ENCODE data around the gene CASP10. TPM values are rescaled to one million over a fixed set of nuclear protein-coding genes. Genes with fewer than 3 reads are reported as not detected.

Gene CASP10
- total and polyA plus RNA-seq, 11 donors, result 2.8 to 24.0 (median 5.4) TPM

DNA sequence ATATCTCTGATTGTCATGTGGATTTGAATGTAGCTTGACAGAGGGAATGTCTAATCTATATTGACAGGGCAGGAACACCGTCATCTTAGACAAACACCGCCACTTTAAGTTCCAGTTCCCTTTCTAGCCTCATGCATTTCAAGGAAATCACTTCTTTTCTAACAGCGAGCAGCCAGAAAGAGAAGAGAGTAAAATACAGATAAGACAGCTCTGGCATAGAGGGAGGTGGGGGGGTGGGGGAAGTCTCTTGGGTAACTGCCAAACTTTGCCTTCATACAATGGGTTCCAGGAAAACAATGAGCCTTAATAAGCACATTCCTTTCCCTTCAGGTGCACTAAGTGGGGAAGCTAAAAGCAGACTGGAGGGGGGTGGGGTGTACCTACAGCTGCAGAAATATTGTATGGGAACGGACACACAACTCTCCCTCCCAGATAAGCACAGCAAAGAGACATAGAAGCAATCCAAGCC, 37.2 kb downstream of the CASP10 start:
- intact Hi-C loops (cut with DNase I), result loop anchor here in 1 of 10 donors (5.0 kb wide), 1 partner anchor 33 kb away; no protein-coding TSS in a partner anchor

GRCh38 chr2:201223089-201224073, 40.4 kb downstream of the CASP10 start:
- intact Hi-C loops (cut with DNase I), result loop anchor here in 1 of 10 donors (5.0 kb wide), 1 partner anchor 36 kb away; no protein-coding TSS in a partner anchor
- Histone ChIP-seq H3K36me3 (peaks cover 0 to 13% (median 3%) of the 10 kb centered on the region in 9 donors), H3K9me3 (no peaks in the 10 kb centered on the region), H3K4me3 (no peak overlapping the region), H3K4me1 (peaks cover 2 to 44% (median 24%) of the 10 kb centered on the region in 12 donors), H3K27ac (peak overlapping the region in 1 of 12 donors; percentile 42), H3K27me3 (no peaks in the 10 kb centered on the region)
- ATAC-seq (no peak), DNase-seq (no peak)
- no peak for TF ChIP-seq POLR2A (IDR thresholded peaks at IDR 0.05)
- TF ChIP-seq, protein P1, sequence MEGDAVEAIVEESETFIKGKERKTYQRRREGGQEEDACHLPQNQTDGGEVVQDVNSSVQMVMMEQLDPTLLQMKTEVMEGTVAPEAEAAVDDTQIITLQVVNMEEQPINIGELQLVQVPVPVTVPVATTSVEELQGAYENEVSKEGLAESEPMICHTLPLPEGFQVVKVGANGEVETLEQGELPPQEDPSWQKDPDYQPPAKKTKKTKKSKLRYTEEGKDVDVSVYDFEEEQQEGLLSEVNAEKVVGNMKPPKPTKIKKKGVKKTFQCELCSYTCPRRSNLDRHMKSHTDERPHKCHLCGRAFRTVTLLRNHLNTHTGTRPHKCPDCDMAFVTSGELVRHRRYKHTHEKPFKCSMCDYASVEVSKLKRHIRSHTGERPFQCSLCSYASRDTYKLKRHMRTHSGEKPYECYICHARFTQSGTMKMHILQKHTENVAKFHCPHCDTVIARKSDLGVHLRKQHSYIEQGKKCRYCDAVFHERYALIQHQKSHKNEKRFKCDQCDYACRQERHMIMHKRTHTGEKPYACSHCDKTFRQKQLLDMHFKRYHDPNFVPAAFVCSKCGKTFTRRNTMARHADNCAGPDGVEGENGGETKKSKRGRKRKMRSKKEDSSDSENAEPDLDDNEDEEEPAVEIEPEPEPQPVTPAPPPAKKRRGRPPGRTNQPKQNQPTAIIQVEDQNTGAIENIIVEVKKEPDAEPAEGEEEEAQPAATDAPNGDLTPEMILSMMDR (IDR thresholded peaks at IDR 0.05), result no peak
- 80 to 83% (median 82%) methylated on average over 8 of the region's 8 CpGs for WGBS, 4 donors

More for the DNA sequence above, 37.2 kb downstream of the CASP10 start:
- peak; percentile 57 to 78 (median 71) for ATAC-seq
- H3K27me3 ChIP-seq, result no peaks in the 10 kb centered on the region
- WGBS, 4 donors, result 7 to 15% (median 10%) methylated on average over 4 of the region's 4 CpGs
- peaks cover 2 to 37% (median 24%) of the 10 kb centered on the region in 12 donors for H3K4me1 ChIP-seq
- H3K4me3 ChIP-seq, result no peak overlapping the region
- H3K27ac ChIP-seq, result peak overlapping the region in 10 of 12 donors; percentile 4 to 84 (median 52)
- H3K9me3 ChIP-seq, result no peaks in the 10 kb centered on the region
- DNase-seq, result peak in 2 of 5 donors; percentile 58 to 60
- TF ChIP-seq, protein P1 (IDR thresholded peaks at IDR 0.05), result no peak
- TF ChIP-seq POLR2A (IDR thresholded peaks at IDR 0.05), result no peak
- H3K36me3 ChIP-seq, result peaks cover 0 to 31% (median 19%) of the 10 kb centered on the region in 9 donors

DNA sequence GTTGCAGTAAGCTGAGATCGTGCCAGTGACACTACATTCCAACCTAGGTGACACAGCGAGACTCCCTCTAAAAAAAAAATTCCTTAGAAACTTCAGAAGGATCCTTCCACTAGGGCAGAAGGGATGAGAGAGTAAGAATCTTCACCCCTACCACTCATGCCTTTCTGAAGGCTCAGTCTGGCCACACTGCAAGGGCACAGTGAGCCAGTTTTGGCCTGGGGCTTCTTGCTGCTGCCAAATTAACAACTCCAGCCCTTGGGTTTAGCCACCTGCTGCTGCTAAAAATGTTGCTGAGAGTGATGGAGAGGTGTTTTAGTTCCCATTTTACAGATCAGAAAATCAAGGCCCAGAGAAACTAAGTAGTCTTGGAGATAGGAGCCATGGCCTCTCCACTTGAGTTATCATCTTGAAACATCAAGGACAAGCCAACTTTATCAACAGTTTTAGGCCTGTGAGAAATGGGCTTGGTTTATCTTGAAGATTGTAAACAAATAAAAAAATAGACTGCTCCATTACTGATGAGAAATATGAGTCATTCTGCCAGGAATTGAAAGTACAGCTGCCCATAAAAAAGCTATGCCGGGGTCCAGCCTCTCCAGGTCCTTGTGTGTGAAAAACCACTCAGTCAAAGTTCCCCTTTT, 45.5 kb downstream of the CASP10 start:
- ATAC-seq (peak in 1 of 4 donors; percentile 10), DNase-seq (no peak)
- no peaks in the 10 kb centered on the region for H3K36me3 ChIP-seq
- no peaks in the 10 kb centered on the region for H3K9me3 ChIP-seq
- H3K27me3 ChIP-seq, result no peaks in the 10 kb centered on the region
- TF ChIP-seq, protein P1 (IDR thresholded peaks at IDR 0.05), result no peak
- TF ChIP-seq POLR2A (IDR thresholded peaks at IDR 0.05), result no peak
- 73 to 85% (median 82%) methylated on average over 3 of the region's 3 CpGs for WGBS, 4 donors
- intact Hi-C loops (cut with DNase I), result loop anchor here in 2 of 10 donors (5.0 kb wide), 1 partner anchor 41 kb away; no protein-coding TSS in a partner anchor
- H3K4me3 ChIP-seq, result no peak overlapping the region
- H3K4me1 ChIP-seq, result peaks cover 0 to 44% (median 10%) of the 10 kb centered on the region in 12 donors
- peak overlapping the region in 7 of 12 donors; percentile 22 to 71 (median 31) for H3K27ac ChIP-seq
